Astrocyte of the cerebellum (primary cell): ENCODE measurements around the gene IL10RA.
"Not testable (repeated sequence)": the region's sequence is repeated elsewhere in the genome, so short reads cannot be mapped to it uniquely, and the experiment has no call there.

Source experiments
- DNase-seq: peaks from one replicate; pipeline ENCODE4 v3.0.0-alpha.2; 2011; ENCODE audit warnings: low read depth
- H3K4me3 ChIP-seq: 2 replicates; pipeline ENCODE4 v1.5.1; 2011; ENCODE audit warnings: mild to moderate bottlenecking, low read depth, low read length, moderate library complexity
- in situ Hi-C: cut with HindIII; loops from 2 replicates; pipeline ENCODE4 v1.10.0; 2017; ENCODE audit warnings: low sequenced_read_pairs
- TF ChIP-seq, protein P1 (sequence below): IDR thresholded peaks from 2 replicates; pipeline ENCODE4 v1.5.1; 2012; ENCODE audit warnings: low read length, low read depth, moderate library complexity, mild to moderate bottlenecking; ENCODE audit errors: missing control alignments

IL10RA gene

DNA sequence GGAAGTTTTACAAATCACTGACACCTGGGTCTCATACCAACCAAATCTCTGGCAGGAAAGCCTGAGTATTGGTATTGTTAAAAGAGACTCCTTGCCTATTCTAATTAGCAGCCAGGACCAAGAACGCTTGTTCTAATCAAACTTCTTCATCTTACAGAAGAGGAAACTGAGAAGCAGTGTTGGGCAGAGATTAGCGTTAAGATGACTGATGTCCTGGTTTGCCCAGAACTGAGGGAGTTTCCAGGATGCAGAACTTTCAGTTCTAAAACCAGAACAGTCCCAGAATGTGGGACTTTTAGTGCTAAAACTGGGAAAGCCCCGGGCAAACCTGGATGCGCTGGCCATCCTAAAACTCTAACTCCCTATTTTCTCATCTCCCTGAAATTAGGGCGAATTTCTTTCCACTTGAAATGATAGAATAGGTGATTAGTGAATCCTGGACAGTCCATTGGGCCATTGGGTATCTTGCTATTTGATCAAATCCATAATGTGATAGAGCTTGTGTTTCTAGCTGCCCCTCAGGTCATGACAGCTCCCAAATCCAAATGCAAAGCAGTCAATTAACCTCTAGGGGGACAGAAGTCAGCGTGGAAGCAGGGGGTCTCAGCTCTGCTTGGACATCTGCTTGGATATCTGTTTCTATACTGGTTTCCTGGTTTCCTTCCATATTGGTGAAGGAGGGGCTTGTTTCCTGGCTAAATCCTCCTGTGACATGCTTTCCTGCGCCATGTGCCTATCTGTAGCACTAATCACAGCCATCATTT lies 41.0 kb upstream of the IL10RA start:
- DNase-seq, result no peak
- TF ChIP-seq, protein P1, sequence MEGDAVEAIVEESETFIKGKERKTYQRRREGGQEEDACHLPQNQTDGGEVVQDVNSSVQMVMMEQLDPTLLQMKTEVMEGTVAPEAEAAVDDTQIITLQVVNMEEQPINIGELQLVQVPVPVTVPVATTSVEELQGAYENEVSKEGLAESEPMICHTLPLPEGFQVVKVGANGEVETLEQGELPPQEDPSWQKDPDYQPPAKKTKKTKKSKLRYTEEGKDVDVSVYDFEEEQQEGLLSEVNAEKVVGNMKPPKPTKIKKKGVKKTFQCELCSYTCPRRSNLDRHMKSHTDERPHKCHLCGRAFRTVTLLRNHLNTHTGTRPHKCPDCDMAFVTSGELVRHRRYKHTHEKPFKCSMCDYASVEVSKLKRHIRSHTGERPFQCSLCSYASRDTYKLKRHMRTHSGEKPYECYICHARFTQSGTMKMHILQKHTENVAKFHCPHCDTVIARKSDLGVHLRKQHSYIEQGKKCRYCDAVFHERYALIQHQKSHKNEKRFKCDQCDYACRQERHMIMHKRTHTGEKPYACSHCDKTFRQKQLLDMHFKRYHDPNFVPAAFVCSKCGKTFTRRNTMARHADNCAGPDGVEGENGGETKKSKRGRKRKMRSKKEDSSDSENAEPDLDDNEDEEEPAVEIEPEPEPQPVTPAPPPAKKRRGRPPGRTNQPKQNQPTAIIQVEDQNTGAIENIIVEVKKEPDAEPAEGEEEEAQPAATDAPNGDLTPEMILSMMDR, result peak; percentile 2
- in situ Hi-C loops, result loop anchor here (25.0 kb wide), 1 partner anchor 133 kb away; the partner anchor contains the start of gene FXYD2
- no peak overlapping the region for H3K4me3 ChIP-seq

DNA sequence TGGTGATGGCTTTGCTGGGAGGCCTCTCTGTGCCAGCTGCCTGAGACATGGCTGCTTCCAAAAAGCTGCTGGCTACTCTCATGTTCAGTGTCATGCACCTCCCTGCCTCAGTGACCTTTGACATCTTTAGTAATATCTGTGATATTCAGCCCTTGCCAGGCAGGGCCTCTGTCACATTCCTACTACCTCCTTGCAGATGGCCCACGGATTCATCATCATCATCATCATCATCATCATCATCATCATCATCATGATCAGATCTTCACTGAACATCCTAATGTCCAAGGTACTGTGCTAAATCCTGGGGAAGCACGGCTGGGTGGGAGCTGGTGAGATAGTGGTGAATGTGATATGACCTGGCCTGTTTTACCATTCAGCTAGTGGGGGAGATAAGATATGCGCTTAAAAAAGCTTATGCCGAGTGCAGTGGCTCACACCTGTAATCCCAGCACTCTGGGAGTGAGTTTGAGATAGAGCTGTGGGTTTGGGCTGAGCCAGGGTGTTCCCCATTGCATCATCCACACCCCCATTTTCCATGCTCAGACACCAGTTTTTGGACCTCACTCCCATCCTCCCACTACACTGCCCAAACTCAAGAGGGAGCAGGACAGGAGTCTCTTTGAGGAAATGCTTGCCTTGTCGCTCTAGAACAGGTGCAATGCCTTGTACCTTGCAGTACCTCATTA lies 39.9 kb upstream of the IL10RA start:
- DNase-seq, result no peak
- in situ Hi-C loops, result loop anchor here (25.0 kb wide), 1 partner anchor 134 kb away; the partner anchor contains the start of gene FXYD2
- TF ChIP-seq, protein P1, result no peak
- H3K4me3 ChIP-seq, result no peak overlapping the region

DNA sequence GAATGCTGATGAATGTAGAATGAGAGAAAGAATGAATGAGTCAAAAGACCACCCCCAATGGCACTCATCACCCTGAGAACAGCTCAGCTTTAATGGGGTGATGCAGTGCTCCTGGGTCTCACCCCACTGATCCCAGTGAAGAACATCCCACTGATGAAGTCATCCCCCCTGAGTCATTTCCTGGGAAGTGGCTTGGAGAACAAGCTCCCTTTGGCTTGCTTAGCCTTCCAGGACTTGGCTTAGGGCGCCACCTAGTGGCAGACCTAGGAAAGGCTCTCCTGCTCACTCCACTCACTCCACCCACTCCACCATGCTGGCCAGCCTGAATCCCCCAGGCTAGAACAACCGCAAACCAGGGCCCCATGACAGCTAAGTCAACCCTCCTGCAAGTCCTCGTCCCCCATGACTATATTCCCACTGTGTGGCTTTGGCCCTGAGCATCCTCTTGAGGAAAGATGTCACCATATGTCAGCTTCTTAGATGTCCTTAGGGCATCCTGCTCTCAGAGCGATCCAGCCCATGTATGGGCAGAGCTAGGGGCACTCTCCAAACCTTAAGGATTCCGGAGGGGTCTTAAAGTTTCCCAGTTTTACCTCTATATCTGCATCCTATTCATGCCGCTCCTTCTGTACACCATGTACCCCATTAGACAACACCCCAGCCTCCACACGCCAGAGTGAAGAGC lies 39.2 kb upstream of the IL10RA start:
- TF ChIP-seq, protein P1, result peak; percentile 93
- H3K4me3 ChIP-seq, result no peak overlapping the region
- in situ Hi-C loops, result loop anchor here (25.0 kb wide), 1 partner anchor 135 kb away; the partner anchor contains the start of gene FXYD2
- DNase-seq, result peak; percentile 82

DNA sequence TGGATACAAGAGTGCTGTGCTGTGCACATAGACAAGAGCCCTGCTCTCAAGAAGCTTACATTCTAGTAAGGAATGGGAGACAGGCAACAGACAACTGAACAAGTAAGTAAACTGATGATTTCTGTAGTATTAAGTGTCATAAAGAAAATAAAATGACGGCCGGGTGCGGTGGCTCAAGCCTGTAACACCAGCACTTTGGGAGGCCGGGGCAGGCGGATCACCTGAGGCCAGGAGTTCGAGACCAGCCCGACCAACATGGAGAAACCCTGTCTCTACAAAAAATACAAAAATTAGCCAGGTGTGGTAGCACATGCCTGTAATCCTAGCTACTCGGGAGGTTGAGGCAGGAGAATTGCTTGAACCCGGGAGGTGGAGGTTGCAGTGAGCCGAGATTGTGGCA lies 38.4 kb upstream of the IL10RA start:
- DNase-seq, H3K4me3 ChIP-seq: not testable (repeated sequence)
- in situ Hi-C loops, result loop anchor here (25.0 kb wide), 1 partner anchor 135 kb away; the partner anchor contains the start of gene FXYD2

DNA sequence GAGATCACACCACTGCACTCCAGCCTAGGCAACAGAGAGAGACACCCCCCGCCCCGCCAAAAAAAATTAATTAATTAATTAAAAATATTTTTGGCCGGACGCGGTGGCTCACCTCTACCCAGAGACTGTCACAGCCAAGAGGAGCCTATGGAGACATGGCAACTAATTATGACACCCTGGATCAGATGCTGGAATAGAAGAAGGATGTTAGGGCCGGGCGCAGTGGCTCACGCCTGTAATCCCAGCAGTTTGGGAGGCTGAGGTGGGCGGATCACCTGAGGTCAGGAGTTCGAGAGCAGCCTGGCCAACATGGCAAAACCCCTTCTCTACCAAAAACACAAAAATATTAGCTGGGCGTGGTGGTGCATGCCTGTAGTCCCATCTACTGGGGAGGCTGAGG lies 37.7 kb upstream of the IL10RA start:
- in situ Hi-C loops, result loop anchor here (25.0 kb wide), 1 partner anchor 136 kb away; the partner anchor contains the start of gene FXYD2
- not testable (repeated sequence) for H3K4me3 ChIP-seq, DNase-seq

DNA sequence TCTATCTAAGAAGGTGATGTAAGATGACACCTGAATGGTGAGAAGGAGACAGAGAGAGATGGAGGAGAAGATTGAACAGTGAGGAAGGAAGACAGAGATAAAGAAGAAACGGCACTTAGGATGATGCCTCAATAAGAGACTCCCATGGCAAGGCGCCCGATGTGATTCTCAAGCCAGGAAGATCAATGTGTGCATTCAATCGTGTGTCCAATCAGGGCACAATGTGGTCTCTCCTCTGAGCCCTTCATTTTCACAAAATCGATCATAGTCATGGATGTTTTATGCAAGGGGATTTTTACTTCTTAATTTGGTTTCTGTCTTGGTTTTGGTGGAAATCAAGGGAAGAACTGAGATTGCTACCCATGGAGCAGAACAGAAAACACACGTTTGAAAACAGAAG lies 37.1 kb upstream of the IL10RA start:
- TF ChIP-seq, protein P1, result no peak
- in situ Hi-C loops, result loop anchor here (25.0 kb wide), 1 partner anchor 137 kb away; the partner anchor contains the start of gene FXYD2
- no peak overlapping the region for H3K4me3 ChIP-seq
- no peak for DNase-seq

DNA sequence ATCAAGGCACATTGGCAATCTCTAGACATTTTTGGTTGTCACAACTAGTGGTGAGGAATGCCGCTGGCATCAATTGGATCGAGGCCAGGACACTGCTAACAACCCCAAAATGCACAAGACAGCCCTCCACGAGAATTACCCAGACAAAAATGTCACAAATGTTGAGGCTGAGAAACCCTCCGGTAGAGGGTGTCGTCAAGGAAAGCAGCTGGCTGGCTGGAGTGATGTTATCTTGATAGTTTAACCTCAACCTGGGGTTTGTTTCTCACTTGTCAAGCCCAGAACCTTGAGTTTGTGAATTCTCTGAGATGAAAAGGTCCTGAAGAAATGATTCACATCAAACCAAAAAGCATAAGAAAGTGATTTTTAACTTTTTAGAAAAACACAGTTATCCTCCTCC lies 35.9 kb upstream of the IL10RA start:
- DNase-seq, result no peak
- TF ChIP-seq, protein P1, result no peak
- in situ Hi-C loops, result no loop called here
- H3K4me3 ChIP-seq, result no peak overlapping the region
